Activated CD4-positive, alpha-beta T cell treated with anti-CD3 and anti-CD28 coated beads, Interleukin-2, amount 50 U/mL, for 24 hours (primary cell): ENCODE data around the gene FBXO2.
"Not testable (repeated sequence)": the region's sequence is repeated elsewhere in the genome, so short reads cannot be mapped to it uniquely, and the experiment has no call there.

Experiments
- DNase-seq, 2 donors: peaks; one replicate each; pipeline ENCODE4 v3.0.0-alpha.2; 2020; ENCODE audit warnings: low read depth in 1 of 2, low spot score in 1 of 2

FBXO2 gene

DNA sequence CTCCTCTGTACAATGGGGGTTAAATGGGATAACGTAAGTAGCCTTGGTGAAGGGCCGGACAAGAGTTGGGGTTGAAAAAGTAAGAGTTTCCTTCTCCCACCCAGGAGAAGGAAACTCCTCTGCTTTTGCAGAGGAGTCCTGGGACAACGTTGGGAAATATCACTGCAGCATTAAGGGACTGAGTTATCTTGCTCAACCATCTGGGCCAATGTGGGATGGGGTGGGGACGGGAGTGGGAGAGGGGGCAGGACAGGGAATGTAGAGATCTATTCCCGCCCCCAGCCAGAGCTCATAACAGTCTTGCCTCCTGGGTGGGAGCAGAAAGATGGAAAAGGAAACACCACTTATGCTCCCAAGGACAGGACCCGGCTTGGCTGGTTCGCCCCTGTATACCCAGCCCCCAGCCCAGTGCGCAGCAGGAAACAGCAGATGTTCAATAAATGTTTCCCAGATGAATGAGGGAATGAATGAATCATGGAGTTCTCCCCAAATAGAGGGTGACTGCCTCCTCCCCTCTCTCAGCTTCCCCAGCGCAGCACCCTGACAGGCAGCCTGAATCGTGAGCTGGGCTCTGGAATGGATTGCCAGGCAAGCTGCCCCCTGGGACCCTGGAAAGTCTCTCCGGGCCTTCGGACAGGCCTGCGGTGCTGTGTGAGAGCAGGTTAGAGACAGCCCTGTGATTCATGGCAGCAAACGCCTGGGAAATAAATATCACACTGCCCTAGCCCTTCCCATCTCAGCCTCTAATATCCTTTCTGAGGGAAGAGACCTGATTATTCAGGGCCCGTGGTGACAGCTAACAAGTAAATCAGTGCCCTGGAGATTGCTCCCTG is 24.8 kb downstream of the FBXO2 start:
- DNase-seq: no peak

DNA sequence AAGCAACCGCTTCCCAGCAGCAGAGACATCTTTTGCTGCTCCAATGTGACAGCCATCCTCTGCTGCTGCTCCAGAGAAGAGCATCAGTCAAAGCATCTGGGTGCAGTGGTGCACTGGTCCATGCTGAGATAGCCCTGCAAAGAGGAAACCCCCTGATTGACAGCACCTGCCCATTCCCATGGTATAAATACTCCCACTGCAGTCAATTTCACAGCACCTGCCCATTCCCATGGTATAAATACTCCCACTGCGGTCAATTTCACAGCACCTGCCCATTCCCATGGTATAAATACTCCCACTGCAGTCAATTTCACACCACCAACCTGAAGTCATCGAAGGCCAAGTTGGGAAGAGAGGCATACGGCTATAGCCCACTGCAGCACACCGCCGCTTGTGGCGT is 25.5 kb downstream of the FBXO2 start:
- DNase-seq: no peak

DNA sequence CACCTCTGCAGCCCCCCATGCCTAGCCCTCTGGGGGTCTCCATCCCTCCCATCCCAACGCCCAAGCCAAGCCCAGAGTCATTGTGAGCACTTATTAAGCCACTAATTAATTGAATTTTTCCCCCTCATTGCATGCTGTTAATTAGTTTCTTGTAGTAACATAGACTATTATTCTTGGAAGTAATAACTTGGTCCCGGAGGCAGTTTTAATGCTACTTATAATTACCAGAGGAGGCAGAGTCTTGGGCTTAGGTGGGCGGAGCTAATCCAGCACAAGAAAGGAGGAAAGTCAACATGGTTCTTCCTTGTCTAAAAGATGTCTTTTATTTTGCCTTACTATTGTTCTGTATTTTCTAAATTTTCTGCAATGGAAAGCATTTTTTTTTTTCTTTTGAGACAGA is 27.7 kb downstream of the FBXO2 start:
- DNase-seq: no peak

DNA sequence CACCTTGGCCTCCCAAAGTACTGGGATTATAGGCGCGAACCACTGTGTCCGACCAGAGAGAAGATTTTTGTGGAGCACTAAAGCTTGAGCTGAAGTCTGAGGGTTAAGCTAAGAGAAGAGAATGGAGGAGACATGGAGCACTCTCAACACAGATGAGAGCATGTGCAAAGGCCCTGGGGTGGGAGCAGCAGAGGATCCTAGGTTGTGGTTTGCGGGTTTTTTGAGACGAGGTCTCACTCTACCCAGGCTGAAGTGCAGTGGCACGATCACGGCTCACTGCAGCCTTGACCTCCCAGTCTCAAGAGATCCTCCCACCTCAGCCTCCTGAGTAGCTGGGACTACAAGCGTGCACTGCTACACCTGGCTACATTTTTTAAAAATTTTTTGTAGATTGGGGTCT is 30.5 kb downstream of the FBXO2 start:
- DNase-seq: no peak

DNA sequence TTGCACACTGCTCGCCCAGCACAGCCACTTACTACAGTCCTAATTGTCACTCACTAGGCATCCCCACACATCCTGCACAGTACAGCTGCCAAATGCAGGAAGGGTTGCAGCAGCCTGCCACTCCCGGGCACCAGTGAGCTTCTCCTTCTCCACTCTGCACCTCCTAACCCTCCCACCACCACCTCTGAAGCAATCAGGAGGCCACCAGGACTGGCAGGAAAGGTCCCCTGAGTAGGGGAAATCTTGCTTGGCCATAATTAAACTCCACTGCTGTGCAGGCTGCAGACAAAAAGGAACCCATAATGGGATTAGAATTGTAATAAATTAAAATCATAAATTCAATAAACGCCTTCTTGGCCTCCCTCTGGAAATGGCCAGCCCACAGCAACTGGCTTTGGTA is 31.8 kb downstream of the FBXO2 start:
- no peak for DNase-seq

DNA sequence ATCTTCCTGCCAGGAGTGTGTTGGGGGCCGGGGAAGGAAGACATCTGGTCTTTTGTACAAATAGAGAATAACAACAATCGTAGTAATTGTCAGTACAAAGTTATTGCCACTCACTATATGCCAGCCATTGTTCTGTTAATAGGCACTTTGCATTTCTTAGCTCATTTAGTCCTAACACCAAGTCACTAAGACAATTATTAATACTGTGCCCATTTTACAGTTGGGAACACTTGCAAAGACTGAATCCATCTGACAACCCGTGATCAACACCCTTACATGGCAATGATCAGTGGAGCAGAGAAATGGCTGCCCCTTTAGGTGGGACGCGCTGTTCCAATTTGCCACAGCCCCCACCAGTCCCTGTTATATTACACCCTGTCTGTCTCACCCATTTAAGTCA is 33.3 kb downstream of the FBXO2 start:
- DNase-seq: no peak

DNA sequence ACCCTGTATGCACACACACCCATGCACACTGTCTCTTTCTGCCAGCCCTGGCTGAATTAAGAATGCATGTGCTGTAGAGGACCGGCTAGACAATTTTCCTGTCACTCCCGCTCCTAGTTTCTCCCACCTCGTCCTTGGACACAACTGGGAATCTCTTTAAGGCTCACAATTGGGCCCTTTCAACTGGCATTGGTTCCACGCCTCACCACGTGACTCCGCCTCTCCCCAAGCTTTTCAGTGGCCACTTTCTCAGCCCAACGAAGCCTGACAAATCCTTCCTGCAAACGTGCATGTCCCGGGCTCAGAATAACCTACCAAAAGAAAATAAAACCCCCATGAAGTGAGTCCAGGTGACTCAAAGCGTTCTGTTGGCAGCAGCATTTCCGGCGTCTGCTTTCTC is 33.8 kb downstream of the FBXO2 start:
- no peak for DNase-seq

DNA sequence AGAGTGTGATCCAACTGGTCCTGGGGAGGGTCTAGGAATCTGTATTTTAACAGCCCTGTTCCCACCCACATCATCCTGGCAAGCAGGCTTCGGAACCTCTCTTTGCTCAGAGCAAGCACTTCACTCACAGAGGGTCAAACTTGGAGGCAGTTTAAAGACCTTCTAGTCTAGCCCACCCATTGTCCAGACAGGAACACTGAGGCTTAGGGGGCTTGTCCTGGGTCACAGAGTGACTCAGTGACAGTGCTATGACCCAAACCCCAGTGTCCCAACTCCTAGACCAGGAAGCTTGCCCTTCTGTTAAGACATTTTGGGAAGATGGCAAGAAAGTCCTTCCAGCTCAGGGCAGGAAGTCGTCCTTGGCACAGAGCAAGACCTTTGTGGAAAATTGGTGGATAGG is 36.5 kb downstream of the FBXO2 start:
- no peak for DNase-seq

DNA sequence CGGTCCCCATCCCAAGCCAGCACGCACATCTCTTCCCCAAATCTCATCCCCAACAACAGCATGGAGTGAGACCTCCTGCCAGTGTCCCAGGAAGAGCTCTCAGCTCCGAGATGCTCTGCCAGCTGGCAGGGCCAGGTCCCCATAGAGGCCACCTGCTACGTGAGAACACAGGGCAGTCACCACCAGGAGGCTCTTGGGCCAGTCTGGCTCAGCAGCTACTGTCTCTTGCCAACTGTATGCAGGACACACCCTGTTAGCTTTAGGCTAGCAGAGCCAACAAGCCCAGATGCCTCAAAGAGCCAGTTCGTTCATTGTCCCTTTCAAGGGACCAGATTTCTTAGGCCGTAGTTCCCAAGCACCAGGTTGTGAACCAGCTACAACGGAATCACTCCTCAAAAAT is 36.9 kb downstream of the FBXO2 start:
- no peak for DNase-seq

DNA sequence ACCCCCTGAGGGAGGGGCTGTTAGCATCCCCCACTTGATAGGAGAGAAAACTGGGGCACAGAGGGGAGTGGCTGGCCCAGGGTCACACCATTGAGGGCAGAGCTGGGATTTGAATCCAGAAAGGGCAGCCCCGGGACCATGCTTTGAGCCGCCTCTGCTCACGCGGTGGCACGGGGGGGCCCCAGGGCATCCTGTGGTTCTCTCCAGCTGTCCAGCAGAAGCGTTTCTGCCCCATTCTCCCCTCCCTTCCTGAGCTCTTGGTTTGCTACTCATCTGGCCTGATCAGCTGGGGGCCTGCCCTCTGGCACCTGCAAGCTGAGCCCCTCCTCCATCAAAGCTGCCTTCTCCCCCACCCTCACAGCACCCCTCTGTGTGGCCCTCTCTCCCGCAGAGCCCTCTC is 37.5 kb downstream of the FBXO2 start:
- no peak for DNase-seq

DNA sequence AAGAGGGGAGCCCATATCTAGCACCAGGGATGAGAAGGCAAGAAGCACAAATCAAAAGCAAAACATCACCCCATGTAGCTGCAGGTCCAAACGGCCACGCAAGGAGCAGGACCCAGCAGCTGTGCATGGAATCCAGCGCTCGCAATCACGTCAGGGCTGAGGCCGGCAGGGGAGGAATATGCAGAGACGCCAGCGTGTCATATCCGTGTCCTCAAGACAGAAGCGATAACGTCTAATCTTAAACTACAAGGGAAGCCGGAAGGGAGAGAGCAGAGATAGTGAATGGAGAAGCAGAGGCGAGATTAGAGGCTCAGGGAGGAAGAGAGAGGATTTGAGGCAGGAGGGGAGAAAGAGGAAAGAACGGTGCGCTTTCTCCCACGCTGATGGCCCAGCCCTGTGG is 39.1 kb downstream of the FBXO2 start:
- no peak for DNase-seq

DNA sequence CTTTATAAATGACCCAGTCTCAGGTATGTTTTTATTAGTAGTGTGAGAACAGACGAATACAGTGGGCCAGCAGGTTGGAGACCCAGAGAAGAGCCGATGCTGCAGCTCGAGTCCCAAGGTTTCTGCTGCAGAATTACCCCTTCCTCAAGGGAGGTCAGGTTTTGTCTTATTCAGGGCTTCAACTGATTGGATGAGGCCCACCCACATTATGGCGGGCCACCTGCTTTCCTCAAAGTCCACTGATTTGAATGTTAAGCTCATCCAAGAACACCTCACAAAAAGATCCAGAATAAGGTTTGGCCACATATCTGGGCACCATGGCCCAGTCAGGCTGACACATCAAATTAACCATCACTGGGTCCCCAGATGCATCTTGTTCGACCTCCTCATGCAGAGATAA is 40.9 kb downstream of the FBXO2 start:
- no peak for DNase-seq

DNA sequence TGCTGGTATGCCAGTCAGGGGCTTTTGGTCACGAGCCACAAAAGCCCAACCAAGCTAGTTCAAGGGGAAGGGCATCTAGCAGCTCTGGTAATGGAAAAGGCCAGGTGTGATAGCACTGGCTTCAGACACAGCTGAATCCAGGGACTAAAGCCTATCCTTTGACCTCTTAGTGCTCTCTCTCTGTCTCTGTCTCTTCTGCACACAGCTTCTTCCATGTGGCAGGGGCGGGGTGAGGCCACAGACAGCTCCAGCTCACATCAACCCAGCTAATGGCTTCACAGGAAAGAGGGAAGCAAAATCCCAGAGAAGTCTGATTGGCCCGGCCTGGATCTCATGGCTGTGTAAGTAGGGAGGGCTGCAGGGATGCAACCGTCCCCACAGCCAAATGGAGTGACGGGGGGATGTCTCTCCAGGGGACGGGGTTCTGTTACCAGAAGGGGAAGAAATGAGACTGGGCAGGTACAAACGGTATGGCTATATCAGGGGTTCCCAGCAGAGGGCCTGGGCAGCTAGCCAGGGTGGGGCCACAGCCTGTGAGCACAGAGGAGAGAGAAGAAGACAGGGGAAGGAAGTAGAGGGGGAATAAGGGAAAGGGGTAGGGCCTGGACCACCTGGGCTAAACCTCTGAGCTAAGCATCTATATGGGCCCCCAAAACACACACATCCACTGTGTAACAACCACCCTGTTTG is 42.4 kb downstream of the FBXO2 start:
- DNase-seq: no peak

DNA sequence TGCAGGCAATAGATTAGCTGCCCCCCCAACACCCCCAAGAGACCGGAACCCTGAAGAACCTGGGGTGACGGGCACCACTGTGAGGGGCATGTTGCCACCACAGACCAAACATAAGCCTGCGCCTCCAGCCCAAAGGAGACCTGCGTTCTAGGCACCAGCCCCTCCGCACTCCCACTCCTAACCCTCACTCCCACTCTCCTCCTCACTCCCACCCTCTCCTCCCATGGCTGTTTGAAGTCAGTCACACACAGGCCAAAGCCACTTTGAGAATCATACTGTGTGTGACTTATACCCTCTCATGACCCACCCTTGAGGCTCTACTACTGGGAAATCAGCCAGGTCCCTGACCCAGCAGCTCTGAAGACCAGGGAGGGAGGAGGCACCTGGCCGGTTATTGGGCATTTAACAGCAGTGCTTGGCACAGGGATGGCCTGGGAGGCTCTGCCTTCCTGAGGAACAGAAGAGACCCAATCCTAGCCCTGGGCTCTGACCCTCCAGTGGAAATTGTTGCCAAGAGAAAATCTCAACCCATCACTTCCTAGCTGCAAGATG is 43.5 kb downstream of the FBXO2 start:
- DNase-seq: no peak

DNA sequence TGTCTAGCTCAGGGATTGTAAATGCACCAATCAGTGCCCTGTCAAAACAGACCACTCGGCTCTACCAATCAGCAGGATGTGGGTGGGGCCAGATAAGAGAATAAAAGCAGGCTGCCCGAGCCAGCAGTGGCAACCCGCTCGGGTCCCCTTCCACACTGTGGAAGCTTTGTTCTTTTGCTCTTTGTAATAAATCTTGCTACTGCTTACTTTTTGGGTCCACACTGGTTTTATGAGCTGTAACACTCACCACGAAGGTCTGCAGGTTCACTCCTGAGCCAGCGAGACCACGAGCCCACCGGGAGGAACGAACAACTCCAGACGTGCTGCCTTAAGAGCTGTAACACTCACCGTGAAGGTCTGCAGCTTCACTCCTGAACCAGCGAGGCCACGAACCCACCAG is 44.9 kb downstream of the FBXO2 start:
- not testable (repeated sequence) for DNase-seq

DNA sequence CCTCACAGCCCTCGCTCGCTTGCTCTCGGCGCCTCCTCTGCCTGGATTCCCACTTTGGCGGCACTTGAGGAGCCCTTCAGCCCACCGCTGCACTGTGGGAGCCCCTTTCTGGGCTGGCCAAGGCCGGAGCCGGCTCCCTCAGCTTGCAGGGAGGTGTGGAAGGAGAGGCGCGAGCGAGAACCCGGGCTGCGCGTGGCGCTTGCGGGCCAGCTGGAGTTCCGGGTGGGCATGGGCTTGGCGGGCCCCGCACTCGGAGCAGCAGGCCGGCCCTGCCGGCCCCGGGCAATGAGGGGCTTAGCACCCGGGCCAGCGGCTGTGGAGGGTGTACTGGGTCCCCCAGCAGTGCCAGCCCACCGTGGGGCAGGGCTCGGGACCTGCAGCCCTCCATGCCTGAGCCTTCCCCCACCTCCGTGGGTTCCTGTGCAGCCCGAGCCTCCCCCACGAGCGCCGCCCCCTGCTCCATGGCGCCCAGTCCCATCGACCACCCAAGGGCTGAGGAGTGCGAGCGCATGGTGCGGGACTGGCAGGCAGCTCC is 45.6 kb downstream of the FBXO2 start:
- DNase-seq: not testable (repeated sequence)

DNA sequence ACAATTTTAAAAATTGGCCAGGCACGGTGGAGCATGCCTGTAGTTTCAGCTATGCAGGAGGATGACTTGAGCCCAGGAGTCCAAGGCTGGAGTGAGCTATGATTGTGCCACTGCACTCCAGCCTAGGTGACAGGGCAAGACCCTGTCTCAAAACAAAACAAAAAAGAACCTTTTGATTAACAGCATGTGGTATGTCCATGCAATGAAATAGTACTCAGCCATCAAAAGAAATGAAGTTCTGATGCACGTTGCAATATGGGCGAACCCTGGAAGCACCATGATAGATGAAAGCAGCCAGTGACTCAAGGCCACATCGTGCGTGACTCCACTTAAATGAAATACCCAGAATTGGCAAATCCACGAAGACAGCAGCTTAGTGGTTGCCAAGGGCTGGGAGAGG is 47.5 kb downstream of the FBXO2 start:
- no peak for DNase-seq

DNA sequence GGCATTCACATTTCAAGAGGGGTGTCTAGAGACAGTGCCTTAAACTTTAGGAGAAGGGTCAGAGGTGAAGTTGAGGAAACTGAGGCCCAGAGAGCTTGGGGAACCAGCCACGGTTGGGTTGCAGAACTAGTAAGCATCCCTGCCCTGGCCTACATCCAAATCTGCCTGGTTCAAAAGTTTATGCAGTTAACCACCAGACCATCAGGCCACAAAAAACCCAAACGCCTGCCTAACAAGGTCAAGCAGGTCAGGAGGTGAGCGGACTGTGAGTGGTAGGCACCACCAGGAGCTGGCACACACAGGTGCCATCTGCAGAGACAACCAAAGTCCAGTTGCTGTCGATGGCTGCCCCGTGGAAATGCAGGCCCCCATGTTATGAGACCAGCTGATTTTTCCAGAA is 51.2 kb downstream of the FBXO2 start:
- DNase-seq: no peak

DNA sequence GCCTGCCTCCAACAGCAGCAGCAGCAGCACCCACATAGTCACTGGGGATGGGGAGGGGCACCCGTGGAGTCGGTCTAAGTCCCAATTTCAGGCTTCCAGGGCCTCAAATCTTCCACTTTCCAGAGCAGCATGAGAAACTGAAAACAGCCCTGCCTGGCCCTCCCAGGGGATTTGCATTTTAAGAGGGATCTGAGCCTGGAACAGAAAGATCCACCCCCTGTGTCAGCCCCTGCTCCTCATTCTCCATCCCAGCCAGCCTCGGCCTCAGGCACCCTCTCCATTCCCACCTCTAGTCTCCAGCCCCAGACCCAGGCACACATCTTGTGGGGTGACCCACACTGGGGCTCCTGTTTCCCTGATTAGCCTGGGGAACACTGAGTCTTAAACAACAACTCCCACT is 51.8 kb downstream of the FBXO2 start:
- no peak for DNase-seq

DNA sequence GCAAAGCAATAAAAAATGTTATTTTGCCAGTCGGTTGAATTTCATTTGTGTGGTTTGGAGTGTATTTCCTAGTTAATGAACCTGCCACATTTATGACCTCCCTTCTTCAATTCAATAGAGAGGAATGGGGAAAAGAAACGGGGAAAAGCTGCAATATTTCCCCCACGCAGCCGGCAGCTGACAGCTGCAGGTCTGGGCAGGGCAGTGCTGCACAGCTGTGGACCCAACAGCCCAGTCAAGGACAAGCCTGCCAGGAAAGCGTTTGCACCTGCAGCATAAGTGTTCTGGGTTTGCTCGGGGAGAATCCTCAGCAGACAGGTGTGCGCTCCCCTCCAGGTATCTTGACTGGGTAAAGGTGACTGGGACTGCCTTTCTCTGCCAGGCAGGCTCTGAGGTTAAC is 53.4 kb downstream of the FBXO2 start:
- no peak for DNase-seq

DNA sequence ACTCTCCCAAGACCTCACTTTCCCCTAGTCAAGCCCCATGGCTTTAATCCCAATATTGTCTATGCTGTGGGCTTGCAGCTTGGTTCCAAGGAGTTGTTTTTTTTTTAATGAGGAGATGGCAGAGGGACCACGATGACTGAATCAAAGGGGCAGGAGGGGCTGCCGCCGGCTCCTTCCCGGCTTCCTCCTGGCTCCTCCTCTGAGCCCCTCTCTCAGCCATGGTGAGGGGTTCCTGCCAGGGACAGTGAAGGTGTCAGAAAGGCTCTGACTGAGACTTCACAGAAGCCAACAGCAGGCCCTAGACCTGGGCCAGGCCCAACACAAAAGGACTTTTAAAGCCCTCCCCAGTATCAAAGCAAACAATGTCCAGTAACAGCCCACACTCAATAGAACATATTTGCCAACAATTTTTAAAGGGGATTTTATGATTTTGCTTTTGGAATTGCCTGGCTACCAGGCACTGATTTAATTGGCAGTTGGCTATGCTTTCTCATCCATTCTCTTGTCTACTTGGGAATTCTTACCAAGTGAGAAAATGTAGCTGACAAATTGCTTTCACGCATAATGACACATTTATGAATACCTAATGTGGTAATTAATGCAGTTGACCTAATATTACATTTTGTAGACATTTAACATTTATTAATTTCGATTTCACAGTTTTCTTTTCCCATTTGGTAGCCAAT is 54.2 kb downstream of the FBXO2 start:
- DNase-seq: no peak

DNA sequence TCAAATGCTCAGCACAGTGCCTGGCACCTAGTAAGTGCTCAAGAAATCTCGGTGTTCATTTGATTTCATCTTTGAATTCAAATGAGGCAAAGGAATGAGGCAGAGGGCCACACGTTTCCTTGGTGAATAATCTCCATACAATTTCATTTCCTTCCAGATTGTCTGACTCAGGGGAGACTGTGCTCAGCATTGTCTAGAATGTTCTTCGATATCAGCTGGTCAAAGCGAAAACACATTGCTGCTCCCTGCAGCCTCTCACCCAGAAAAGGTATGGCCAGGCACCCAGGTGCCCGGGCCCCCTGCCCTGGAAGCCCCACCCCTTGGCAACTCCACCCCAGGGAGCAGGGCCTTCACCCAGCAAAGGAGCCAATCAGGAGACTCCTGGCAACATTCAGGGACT is 55.8 kb downstream of the FBXO2 start:
- DNase-seq: no peak
